VCaP (cell line): ENCODE data around the gene CNP.
A peak's percentile ranks its signal among the peaks of the same experiment; 100 is the strongest.
"Not testable (repeated sequence)": the region's sequence is repeated elsewhere in the genome, so short reads cannot be mapped to it uniquely, and the experiment has no call there.

Experiments
- H3K27ac ChIP-seq: fragments of 450-650 bp; 2 replicates; pipeline ENCODE4 v1.5.1; 2017
- TF ChIP-seq, protein P1 (sequence below): fragments of 450-650 bp; conservative IDR thresholded peaks from 2 replicates; pipeline ENCODE4 v1.5.1; 2017; ENCODE audit warnings: mild to moderate bottlenecking, moderate library complexity

CNP gene

DNA sequence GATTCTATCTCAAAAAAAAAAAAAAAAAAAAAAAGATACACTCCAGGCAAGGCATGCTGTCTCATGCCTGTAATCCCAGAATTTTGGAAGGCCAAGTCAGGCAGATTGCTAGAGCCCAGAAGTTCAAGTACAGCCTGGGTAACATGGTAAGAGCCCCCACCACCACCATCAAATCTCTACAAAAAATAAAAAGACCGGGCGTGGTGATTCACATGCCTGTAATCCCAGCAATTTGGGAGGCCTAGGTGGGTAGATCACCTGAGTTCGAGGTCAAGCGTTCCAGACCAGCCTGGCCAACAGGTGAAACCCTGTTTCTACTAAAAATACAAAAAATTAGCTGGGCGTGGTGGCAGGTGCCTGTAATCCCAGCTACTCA is 46.0 kb upstream of the CNP start:
- no peak overlapping the region; the same call in 1 of the 2 replicates for H3K27ac ChIP-seq
- TF ChIP-seq, protein P1, sequence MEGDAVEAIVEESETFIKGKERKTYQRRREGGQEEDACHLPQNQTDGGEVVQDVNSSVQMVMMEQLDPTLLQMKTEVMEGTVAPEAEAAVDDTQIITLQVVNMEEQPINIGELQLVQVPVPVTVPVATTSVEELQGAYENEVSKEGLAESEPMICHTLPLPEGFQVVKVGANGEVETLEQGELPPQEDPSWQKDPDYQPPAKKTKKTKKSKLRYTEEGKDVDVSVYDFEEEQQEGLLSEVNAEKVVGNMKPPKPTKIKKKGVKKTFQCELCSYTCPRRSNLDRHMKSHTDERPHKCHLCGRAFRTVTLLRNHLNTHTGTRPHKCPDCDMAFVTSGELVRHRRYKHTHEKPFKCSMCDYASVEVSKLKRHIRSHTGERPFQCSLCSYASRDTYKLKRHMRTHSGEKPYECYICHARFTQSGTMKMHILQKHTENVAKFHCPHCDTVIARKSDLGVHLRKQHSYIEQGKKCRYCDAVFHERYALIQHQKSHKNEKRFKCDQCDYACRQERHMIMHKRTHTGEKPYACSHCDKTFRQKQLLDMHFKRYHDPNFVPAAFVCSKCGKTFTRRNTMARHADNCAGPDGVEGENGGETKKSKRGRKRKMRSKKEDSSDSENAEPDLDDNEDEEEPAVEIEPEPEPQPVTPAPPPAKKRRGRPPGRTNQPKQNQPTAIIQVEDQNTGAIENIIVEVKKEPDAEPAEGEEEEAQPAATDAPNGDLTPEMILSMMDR = no peak

DNA sequence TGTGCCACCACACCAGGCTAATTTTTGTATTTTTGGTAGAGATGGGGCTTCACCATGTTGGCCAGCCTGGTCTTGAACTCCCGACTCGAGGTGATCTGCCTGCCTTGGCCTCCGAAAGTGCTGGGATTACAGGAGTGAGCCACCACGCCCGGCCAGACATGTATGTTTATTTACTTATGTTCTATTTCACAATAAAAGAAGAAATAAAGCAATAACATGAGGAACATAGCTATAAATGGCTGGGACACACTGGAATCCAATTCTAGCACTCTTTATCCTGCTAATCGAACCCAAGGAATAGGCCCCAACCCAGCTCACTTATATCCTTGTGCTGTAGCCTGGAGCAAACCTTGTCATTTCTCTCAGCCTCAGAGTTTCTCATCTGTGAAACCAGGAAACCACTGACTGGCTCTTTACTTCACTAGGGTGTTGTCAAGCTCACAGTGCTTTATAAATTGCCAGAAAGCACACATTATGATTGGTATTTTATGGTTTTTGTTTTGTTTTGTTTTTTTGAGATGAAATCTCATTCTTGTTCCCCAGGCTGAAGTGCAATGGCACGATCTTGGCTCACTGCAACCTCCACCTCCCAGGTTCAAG is 40.5 kb upstream of the CNP start:
- H3K27ac ChIP-seq = no peak overlapping the region
- TF ChIP-seq, protein P1 = no peak

DNA sequence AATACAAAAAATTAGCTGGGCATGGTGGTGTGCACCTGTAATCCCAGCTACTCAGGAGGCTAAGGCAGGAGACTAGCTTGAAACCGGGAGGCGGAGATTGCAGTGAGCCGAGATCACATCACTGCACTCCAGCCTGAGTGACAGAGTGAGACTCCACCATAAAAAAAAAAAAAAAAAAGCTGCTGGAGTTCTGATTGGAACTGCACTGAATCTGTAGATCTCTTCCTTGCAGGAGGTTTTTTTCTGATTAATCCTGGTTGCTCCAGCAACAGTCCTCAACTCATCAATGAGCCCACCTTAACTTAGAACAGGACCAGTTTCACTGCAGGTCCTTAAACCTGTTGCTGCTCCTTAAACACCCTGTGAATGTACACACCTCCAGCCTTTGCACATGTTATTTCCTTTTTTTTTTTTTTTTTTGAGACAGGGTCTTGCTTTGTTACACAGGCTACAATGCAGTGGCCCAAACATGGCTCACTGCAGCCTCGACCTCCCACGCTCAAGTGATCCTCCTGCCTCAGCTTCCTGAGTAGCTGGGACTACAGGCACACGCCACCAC is 37.8 kb upstream of the CNP start:
- TF ChIP-seq, protein P1 = no peak
- peak overlapping the region; percentile 78; the same call in 1 of the 2 replicates for H3K27ac ChIP-seq

DNA sequence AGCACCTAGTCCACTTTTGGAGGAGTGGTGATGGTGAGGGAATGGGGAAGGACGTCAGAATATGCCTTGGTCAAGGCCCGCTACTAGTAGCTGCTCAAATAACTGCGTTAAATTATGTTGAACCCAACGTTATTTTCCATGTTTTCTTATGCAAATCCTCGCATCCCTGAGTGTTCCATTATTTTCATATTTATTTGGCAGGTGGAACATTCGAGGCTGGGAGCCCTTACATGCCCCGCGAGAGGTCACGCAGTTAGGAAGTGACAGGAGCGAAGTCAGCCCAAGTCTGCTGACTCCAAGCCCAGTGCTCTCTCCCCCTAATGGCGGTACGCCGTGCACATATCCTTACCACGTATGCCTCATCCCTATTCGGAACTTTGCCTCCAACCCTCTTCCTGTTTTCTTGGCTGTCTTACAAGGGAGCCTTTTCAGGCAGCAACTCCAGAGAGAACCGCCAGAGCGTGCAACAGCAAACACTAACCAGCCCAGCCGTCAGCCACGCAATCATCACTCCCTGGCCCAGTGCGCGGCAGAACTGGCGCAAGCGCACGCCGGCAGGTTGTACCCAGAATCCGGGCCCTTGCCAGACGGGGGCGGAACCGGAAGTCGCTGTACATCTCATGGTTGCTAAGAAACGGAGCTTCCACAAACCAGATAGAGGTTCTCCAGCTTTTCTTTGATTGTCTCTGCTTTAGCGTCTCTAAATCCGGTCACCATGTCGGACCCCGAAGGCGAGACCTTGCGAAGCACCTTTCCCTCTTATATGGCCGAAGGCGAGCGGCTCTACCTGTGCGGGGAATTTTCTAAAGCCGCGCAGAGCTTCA is 36.4 kb upstream of the CNP start, which contains the start of gene ODAD4:
ODAD4 (plus strand) TSS at position 609 of the 824 bp plus-strand sequence; CDS start at position 716, 107 bp downstream.
- TF ChIP-seq, protein P1 = peak; percentile 40
- H3K27ac ChIP-seq = peak within 1 kb of the TSS; percentile 78

DNA sequence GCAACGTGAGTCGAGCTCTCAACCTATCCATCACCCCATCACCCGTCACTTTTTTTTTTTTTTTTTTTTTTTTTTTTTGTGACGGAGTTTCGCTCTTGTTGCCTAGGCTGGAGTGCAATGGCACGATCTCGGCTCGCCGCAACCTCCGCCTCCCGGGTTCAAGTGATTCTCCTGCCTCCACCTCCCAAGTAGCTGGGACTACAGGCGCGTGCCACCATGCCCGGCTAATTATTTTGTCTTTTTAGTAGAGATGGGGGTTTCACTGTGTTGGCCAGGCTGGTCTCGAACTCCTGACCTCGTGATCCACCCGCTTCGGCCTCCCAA is 35.8 kb upstream of the CNP start:
- H3K27ac ChIP-seq = peak overlapping the region; percentile 78

DNA sequence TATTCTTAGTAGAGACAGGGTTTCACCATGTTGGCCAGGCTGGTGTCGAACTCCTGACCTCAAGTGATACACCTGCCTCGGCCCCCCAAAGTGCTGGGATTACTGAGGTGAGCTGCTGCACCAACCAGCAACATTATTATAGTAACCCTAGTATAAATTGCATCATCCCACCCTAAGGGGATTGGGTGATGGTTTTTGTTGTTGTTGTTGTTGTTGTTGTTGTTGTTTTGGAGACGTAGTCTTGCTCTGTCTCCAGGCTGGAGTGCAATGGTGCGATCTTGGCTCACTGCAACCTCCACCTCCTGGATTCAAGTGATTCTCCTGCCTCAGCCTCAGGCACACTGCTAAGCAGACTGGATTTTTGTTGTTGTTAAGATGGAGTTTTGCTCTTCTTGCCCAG is 34.9 kb upstream of the CNP start:
- not testable (repeated sequence) for H3K27ac ChIP-seq

DNA sequence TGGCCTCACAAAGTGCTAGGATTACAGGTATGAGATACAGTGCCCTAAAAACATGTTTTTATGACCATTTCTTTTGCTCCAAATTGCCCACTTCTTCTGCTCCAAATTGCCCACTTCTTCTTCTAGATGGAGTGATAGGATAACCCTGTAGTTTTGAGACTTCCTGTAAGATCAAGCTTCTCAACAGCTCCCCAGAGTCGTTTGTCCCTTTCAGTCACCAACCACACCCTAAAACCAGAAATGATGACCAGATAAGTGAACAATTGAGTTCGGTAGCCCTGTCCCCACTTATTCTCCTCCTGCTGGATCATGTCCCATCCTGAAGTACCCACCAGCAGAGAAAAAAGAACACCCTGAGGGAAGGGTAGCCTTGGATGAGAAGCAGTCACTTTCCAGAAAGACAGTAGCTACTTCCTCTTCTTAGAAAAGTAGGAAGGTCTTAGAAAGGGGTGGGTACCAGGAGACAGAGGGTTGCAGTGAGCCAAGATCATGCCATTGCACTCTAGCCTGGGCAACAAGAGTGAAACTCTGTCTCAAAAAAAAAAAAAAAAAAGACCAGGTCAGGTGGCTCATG is 33.7 kb upstream of the CNP start:
- TF ChIP-seq, protein P1 = no peak
- H3K27ac ChIP-seq = no peak overlapping the region

DNA sequence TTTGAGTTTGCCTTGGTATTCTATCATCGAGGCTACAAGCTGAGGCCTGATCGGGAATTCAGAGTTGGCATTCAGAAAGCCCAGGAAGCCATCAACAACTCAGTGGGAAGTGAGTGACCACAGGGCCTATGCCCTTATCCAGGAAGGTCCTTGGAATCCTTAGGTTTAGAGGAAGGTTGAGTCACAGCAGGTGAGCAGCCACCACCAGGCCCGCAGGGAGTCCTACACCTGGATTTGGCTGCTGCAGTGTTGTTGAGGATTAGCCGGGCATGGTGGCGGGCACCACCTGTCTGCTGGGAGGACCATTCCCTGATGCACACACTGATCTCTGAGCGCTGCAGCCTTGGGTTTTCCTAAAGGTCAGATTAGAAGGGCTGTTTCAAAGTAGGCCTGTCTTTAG is 31.0 kb upstream of the CNP start:
- TF ChIP-seq, protein P1 = no peak
- H3K27ac ChIP-seq = no peak overlapping the region
